ENCODE data around the gene SLC27A3. TPM values are rescaled to one million over a fixed set of nuclear protein-coding genes. Genes with fewer than 3 reads are reported as not detected.

Gene SLC27A3
- total RNA-seq, 2 donors from 2014 or later: 24.1 to 27.9 TPM

- no peaks in the 10 kb centered on the region for H3K36me3 ChIP-seq
- TF ChIP-seq CTCF (IDR thresholded peaks at IDR 0.05): no peak
- no peak overlapping the region for H3K27ac ChIP-seq
- peak; percentile 17 for DNase-seq
- H3K27me3 ChIP-seq: no peaks in the 10 kb centered on the region
- H3K9me3 ChIP-seq: no peaks in the 10 kb centered on the region
- H3K4me3 ChIP-seq: no peak overlapping the region
- no peaks in the 10 kb centered on the region for H3K4me1 ChIP-seq
- intact Hi-C loops (cut with DNase I): loop anchor here (2.0 kb wide), 1 partner anchor 191 kb away; the partner anchor contains the start of gene RAB13
- no peak overlapping the region for H3K9ac ChIP-seq (ENCODE audit: low read depth in 2 of 2, low read length in 2 of 2)
Measured at GRCh38 chr1:153795934-153796785, 21.0 kb downstream of the SLC27A3 start.

DNA sequence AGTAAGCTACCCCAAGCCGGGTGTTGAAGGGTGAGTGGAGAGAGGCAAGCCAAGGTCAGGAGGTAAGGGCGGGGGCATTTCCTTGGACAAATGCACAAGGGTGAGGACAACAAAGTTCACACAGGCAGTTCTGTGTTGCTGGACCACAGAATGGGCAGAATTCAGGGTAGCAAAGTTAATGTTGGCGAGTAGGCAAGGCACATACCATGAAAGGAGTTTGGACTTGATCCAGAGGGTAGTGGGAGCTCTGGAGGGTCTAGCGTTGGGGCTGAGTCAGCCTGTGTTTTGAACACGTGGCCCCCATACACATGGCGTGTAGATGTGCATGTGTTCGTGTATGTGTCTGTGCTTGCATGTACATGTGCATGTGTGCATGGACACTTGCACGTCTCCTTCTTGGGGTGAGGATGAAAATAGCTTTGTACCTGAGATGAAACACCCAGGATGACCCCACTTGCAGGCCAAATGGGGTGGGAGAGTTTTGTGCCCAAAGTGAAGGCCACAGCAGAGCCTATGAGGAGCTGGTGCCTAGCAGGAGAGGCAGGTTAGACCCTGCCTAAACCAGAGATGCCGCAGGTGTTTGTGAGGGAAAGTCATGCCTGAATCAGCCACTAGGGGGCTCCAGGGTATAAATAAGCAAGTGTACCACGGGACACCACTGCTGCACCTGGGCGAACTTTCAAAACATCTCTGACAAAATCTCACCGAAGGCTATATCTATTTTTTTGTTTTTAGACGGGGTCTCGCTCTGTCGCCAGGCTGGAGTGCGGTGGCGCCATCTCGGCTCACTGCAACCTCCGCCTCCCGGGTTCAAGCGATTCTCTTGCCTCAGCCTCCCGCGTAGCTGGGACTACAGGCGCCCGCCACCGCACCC, 21.8 kb downstream of the SLC27A3 start:
- Histone ChIP-seq H3K27ac (no peak overlapping the region), H3K36me3 (no peaks in the 10 kb centered on the region), H3K4me1 (no peaks in the 10 kb centered on the region), H3K4me3 (no peak overlapping the region), H3K9ac (ENCODE audit: low read depth in 2 of 2, low read length in 2 of 2) (no peak overlapping the region), H3K9me3 (no peaks in the 10 kb centered on the region), H3K27me3 (no peaks in the 10 kb centered on the region)
- intact Hi-C loops (cut with DNase I): loop anchor here (2.0 kb wide), 1 partner anchor 190 kb away; the partner anchor contains the start of gene RAB13
- peak; percentile 92 for DNase-seq
- TF ChIP-seq CTCF (IDR thresholded peaks at IDR 0.05): peak; percentile 81

DNA sequence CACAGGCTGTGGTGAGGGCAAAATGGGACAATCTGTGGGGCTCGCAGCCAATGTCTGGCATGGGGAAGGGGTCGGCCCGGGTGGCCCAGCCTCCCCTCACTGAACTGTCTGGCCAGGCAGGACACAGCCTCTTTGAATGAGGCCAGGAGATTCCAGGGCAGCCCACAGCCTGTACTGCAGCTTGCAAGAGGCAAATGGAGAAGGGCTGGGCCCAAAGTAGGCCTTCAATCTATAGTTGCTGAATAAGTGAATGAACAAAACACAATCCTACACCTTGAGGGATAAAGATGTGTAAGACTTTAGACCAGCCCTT, 23.2 kb downstream of the SLC27A3 start:
- Histone ChIP-seq H3K36me3 (no peaks in the 10 kb centered on the region), H3K4me1 (no peaks in the 10 kb centered on the region), H3K4me3 (no peak overlapping the region), H3K27me3 (no peaks in the 10 kb centered on the region), H3K9ac (ENCODE audit: low read depth in 2 of 2, low read length in 2 of 2) (no peak overlapping the region), H3K27ac (no peak overlapping the region), H3K9me3 (no peaks in the 10 kb centered on the region)
- DNase-seq: no peak
- no peak for TF ChIP-seq CTCF (IDR thresholded peaks at IDR 0.05)
- intact Hi-C loops (cut with DNase I): no loop called here

- no peak for TF ChIP-seq CTCF (IDR thresholded peaks at IDR 0.05)
- intact Hi-C loops (cut with DNase I): no loop called here
- Histone ChIP-seq H3K4me3 (no peak overlapping the region), H3K36me3 (no peaks in the 10 kb centered on the region), H3K9me3 (no peaks in the 10 kb centered on the region), H3K4me1 (no peaks in the 10 kb centered on the region), H3K9ac (ENCODE audit: low read depth in 2 of 2, low read length in 2 of 2) (no peak overlapping the region), H3K27ac (no peak overlapping the region), H3K27me3 (no peaks in the 10 kb centered on the region)
- DNase-seq: no peak
Measured at GRCh38 chr1:153799016-153799415, 23.8 kb downstream of the SLC27A3 start.

DNA sequence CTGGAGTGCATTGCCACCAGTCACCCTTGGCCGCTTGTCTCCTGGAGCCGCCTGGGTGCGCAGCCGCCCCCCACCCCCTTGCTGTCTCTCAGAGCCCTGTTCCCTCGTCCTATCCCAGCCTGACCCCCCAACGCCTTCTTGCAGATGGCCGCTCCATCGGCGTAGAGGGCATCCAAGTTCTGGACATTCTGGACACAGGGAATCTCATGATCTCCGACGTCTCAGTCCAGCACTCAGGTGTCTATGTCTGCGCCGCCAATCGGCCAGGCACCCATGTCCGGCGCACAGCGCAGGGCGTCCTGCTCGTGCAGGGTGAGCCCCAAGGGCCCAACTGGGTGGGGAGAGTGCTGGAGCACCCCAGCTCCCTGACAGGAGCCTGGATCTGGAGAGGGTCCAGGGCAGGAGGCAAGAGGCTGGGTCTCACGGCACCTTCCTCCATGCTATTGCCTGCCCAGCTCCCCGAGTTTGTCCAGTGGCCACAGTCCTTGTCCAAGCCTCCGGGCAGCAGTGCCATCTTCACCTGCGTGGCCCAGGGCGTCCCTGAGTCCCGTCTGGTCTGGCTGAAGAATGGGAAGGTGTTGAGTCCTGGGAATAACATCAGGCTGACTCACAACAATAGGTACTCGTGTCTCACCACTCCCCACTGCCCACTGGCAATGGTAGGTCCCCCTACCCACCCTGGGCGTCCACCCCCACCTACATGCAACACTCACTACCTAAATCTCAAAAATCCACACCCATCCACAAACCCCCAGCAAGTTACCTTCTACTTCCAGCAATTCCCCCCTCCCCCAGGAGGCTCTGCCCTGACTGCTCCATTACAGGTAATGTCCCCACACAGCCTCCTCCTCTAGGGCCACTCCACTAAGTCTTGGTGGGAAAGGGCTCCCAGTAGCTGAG, 24.6 kb downstream of the SLC27A3 start:
- no peak overlapping the region for H3K9ac ChIP-seq (ENCODE audit: low read depth in 2 of 2, low read length in 2 of 2)
- no peaks in the 10 kb centered on the region for H3K9me3 ChIP-seq
- DNase-seq: no peak
- H3K27me3 ChIP-seq: no peaks in the 10 kb centered on the region
- H3K36me3 ChIP-seq: no peaks in the 10 kb centered on the region
- no peak overlapping the region for H3K27ac ChIP-seq
- TF ChIP-seq CTCF (IDR thresholded peaks at IDR 0.05): no peak
- H3K4me1 ChIP-seq: no peaks in the 10 kb centered on the region
- no peak overlapping the region for H3K4me3 ChIP-seq
- intact Hi-C loops (cut with DNase I): no loop called here

All from colonic mucosa (tissue), 4 donors.